AG10803 (cell line): Measurements from ENCODE around the gene TBCD.
A peak's percentile ranks its signal among the peaks of the same experiment; 100 is the strongest.

Source experiments
- DNase-seq: peaks from one replicate; pipeline ENCODE4 v3.0.0; 2010; ENCODE audit warnings: low read depth
- H3K4me3 ChIP-seq: 2 replicates; pipeline ENCODE4 v1.5.1; 2011; ENCODE audit warnings: mild to moderate bottlenecking, low read length, control low read depth
- TF ChIP-seq, protein P1 (sequence below): conservative IDR thresholded peaks from 2 replicates; pipeline ENCODE4 v1.5.1; 2011; ENCODE audit warnings: mild to moderate bottlenecking, low read length, control low read depth, inconsistent platforms

The TBCD gene

DNA sequence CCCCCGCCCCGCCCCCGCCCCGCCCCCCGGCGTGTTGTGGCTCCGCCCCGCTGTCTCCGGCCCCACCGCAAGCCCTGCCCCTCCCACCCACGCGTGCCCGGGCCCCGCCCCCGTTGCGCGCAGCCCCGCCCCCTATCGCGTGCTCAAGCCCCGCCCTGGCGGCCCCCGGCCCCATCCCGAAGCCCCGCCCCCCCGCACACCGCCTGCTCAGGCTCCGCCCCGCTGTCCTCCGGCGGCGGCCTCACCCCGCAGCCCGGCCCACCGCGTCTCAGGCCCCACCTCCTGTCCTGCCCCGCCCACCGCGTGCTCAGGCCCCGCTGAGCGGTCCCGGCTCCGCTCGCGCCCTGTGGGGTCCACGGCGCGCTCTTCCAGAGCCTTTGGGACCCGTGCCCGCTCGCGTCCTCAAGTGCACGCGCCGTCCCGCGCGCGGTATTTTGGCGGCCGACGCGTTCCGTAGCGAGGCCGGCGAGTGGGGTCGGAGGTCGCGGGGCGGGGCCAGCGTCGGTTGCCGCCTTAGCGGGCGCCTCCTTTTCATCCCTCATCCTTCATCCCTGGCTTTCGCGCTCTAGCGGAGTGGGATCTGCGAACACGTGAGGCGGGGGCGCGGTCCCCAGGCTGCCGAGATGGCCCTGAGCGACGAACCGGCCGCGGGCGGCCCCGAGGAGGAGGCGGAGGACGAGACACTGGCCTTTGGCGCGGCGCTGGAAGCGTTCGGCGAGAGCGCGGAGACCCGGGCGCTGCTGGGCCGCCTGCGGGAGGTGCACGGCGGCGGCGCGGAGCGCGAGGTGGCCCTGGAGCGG, at the start of gene TBCD:
TBCD (plus strand) TSS at position 495 of the 800 bp plus-strand sequence; CDS start at position 624, 129 bp downstream.
- DNase-seq: peak; percentile 89
- peak within 1 kb of the TSS; percentile 79 for H3K4me3 ChIP-seq
- TF ChIP-seq, protein P1, sequence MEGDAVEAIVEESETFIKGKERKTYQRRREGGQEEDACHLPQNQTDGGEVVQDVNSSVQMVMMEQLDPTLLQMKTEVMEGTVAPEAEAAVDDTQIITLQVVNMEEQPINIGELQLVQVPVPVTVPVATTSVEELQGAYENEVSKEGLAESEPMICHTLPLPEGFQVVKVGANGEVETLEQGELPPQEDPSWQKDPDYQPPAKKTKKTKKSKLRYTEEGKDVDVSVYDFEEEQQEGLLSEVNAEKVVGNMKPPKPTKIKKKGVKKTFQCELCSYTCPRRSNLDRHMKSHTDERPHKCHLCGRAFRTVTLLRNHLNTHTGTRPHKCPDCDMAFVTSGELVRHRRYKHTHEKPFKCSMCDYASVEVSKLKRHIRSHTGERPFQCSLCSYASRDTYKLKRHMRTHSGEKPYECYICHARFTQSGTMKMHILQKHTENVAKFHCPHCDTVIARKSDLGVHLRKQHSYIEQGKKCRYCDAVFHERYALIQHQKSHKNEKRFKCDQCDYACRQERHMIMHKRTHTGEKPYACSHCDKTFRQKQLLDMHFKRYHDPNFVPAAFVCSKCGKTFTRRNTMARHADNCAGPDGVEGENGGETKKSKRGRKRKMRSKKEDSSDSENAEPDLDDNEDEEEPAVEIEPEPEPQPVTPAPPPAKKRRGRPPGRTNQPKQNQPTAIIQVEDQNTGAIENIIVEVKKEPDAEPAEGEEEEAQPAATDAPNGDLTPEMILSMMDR: no peak

DNA sequence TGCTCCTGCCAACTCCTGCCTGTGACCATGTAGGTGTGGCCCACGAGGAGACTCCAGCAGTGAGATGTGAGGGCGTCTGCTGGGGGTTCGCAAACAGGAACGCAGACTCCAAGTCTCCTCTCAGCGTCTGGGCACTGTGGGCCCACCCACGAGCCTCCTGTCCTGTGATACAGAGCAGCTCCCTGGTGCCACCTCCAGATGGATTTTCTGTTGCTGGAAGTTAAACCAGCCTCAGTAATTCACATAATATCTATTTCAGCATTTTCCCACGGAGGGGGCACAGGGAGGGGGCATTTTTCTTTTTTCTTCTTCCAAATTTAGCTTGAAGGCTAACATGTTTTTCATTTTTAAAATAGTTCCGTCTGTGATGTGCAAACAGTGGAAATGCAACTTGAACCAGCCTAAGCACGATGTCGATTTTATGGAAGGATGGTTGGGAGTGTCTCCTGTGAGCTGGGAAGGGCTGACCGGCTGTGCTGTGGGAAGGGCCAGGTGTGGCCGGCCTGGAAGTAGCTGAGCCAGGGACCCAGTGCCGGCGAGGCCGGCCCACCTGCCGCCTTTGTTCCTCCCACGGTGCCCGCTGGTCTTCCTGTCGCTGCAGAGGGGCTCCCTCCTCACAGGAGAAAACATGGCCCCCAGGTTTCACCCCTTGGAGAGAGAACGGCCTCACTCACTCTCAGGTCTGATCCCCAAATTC, 49.5 kb upstream of the TBCD start:
- DNase-seq: peak; percentile 20
- H3K4me3 ChIP-seq: no peak overlapping the region
- TF ChIP-seq, protein P1: no peak

DNA sequence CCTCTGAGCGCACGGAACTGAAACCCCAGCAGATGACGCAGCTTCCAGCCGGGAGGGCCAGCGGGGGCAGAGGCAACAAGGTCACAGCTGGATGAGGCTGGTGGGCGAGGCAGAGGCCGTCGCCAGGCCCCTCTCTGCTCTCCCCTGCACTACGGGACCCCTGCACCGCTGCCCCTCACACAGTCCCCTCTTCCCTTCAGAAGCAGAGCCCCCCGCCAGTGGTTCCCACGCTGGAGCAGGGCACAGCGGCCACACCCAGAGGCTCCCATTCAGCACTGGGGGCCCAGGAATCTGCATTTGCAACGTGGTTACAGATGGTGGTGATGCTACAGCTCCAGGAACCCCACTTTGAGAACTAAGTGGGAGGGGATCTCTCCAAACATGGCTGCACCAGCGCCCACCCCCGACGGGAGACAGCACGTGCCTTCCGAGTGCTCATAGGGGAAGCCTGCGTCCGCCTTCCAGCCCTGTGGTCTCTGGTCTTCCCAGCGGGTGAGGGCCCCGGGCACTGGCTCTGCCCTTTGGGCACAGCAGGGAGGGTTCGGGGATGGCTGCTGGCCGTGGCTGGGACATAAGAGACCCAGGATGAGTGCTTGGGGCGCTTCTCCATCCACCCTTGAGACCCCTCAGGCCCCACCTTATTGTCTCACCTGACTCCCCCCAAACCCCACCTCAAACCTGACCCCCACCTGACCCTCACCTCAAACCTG, 48.7 kb upstream of the TBCD start:
- H3K4me3 ChIP-seq: no peak overlapping the region
- no peak for DNase-seq
- TF ChIP-seq, protein P1: no peak

DNA sequence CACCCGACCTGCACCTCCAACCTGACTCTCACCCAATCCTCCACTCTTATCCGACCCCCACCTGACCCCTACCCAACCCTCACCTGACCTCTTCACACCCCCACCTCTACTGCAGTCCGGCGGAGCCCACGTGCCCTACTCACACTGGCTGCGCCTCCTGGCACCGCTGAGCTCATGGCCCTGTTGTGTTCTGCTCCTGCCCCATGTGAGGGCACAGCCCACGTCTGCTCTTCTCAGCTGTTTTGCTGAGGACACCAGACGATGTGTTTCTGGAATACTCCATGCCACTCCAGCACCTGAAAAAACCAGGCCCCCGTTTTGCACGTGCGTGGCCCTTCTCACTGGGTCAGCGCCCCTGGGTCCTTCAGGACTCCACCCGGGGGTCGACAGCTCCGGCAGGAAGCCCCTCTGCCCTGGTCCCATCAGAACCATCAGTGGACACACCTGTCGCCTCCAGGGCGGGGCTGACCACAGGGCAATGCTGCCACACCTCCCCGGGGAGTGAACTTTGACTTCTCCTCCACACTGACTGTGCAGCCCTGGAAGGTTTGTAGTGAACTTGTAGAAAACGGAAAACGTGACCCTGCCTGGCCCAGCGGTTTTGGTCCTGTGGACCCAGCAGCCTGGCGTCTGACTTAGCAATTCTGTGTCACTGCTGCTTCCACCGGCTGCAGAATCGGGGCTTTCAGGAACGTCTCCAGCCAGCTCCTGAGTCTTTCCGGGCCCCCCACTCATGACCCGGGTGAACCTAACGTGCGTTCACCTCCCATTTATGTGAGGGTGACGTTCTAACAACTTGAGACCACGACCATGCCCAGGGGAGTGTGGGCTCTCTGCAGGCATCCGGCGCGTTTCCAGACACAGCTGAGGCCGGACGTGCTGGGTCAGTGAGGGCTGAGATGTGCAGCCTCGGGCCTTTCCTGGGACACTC, 47.7 kb upstream of the TBCD start:
- TF ChIP-seq, protein P1: no peak
- H3K4me3 ChIP-seq: no peak overlapping the region
- DNase-seq: no peak

DNA sequence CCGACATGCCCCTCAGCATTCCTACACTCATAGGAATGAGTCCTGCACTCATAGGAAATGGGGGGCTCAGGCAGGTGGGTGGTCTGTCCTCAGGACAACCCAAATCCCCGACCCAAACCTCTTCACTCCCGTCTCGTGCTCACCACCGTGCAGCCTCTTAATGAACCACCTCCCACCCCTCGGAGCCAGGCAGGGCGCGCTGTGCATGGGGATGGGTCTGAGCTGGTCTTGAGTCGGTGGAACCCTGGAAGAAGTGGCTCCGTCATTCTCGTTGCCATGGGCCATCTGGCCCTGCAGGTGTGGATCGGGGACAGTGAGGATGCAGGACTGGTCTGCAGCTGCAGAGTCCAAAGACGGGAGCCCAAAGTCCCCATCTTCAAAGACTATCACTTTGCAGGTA, 47.0 kb upstream of the TBCD start:
- TF ChIP-seq, protein P1: no peak
- H3K4me3 ChIP-seq: no peak overlapping the region
- no peak for DNase-seq

DNA sequence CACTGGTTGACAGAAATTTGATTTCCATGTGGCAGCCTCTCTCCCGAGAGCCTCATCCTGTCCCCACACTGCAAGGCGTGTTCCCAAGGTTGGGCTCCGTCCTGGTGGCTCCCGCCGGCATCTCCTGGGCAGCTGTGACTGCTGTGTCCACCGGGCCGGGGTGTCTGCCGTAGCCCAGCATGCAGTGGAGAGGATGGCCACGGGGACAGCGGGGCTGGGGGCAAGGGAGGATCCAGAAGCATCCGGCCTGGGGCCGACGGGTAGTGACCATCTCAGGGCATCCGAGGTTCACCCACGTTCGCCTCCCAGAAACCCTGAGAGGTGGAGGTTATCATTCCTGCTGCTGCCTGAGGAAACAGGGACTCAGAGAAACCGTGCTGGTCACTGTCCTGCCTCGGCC, 46.1 kb upstream of the TBCD start:
- TF ChIP-seq, protein P1: no peak

More for the DNA sequence above, 46.1 kb upstream of the TBCD start:
- no peak overlapping the region for H3K4me3 ChIP-seq
- no peak for DNase-seq
